Measurements from ENCODE around the gene ATP2C2. TPM values are rescaled to one million over a fixed set of nuclear protein-coding genes. Genes with fewer than 3 reads are reported as not detected.
A peak's percentile ranks its signal among the peaks of the same experiment; 100 is the strongest.
"Not testable (repeated sequence)": the region's sequence is repeated elsewhere in the genome, so short reads cannot be mapped to it uniquely, and the experiment has no call there.

Gene ATP2C2
- total RNA-seq, 1 donor from 2014 or later: 32.1 TPM

DNA sequence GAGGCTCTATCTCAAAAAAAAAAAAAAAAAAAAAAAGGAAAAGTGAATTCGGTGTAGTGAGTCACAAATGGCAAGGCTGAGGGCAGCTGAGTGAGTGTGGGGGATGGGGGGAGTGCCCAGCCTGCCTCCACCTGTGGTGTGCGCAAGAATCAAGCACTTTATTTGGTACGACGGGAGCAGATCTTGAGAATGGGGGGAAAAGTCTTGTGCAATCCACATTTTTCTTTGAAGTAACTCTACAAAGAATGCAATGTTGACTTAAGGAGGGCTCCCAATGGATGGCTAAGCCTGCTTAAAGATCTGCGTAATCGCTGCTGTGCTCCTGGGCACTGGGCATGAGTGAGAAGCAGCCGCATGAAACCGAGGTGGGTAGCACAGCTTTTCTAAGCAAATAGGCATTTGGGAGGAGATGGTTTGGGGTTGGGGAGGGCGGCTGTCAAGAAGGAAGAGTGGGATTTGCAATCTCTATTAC is 28.2 kb downstream of the ATP2C2 start:
- H3K27me3 ChIP-seq (ENCODE audit: control insufficient read depth, insufficient read depth, low read length): no peaks in the 10 kb centered on the region
- TF ChIP-seq, protein P1, sequence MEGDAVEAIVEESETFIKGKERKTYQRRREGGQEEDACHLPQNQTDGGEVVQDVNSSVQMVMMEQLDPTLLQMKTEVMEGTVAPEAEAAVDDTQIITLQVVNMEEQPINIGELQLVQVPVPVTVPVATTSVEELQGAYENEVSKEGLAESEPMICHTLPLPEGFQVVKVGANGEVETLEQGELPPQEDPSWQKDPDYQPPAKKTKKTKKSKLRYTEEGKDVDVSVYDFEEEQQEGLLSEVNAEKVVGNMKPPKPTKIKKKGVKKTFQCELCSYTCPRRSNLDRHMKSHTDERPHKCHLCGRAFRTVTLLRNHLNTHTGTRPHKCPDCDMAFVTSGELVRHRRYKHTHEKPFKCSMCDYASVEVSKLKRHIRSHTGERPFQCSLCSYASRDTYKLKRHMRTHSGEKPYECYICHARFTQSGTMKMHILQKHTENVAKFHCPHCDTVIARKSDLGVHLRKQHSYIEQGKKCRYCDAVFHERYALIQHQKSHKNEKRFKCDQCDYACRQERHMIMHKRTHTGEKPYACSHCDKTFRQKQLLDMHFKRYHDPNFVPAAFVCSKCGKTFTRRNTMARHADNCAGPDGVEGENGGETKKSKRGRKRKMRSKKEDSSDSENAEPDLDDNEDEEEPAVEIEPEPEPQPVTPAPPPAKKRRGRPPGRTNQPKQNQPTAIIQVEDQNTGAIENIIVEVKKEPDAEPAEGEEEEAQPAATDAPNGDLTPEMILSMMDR (IDR thresholded peaks at IDR 0.05; ENCODE audit: insufficient read depth, low read length, severe bottlenecking): no peak
- DNase-seq (ENCODE audit: low read depth) (peak; percentile 95), FAIRE-seq (peak; percentile 81)
- H3K36me3 ChIP-seq (ENCODE audit: control insufficient read depth, insufficient read depth, low read length): no peaks in the 10 kb centered on the region
- no peak overlapping the region for H3K4me3 ChIP-seq (ENCODE audit: low read depth, low read length)

- Histone ChIP-seq H3K4me3 (ENCODE audit: low read depth, low read length) (no peak overlapping the region), H3K36me3 (ENCODE audit: control insufficient read depth, insufficient read depth, low read length) (no peaks in the 10 kb centered on the region), H3K27me3 (ENCODE audit: control insufficient read depth, insufficient read depth, low read length) (no peaks in the 10 kb centered on the region)
- TF ChIP-seq, protein P1 (IDR thresholded peaks at IDR 0.05; ENCODE audit: insufficient read depth, low read length, severe bottlenecking): peak; percentile 17
- DNase-seq (ENCODE audit: low read depth): no peak
- no peak for FAIRE-seq
Observed at GRCh38 chr16:84397090-84397489, 28.8 kb downstream of the ATP2C2 start.

- Histone ChIP-seq H3K36me3 (ENCODE audit: control insufficient read depth, insufficient read depth, low read length) (no peaks in the 10 kb centered on the region), H3K27me3 (ENCODE audit: control insufficient read depth, insufficient read depth, low read length) (no peaks in the 10 kb centered on the region), H3K4me3 (ENCODE audit: low read depth, low read length) (no peak overlapping the region)
- TF ChIP-seq, protein P1 (IDR thresholded peaks at IDR 0.05; ENCODE audit: insufficient read depth, low read length, severe bottlenecking): no peak
- DNase-seq (ENCODE audit: low read depth) (no peak), FAIRE-seq (no peak)
Observed at GRCh38 chr16:84398701-84399100, 30.4 kb downstream of the ATP2C2 start.

DNA sequence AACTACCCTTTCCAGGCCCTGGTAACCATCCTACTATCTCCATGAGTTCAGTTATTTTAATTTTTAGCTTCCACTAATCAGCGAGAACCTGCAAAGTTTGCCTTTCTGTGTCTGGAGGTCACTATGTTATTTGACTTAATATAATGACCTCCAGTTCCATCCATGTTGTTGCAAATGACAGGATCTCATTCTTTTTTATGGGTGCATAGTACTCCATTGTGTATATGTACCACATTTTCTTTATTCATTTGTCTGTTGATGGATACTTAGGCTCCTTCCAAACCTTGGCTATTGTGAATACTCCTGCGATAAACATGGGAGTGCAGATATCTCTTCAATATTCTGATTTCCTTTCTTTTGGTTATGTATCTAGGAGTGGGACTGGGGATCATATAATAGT is 31.6 kb downstream of the ATP2C2 start:
- FAIRE-seq; H3K4me3 ChIP-seq (ENCODE audit: low read depth, low read length); H3K27me3 ChIP-seq (ENCODE audit: control insufficient read depth, insufficient read depth, low read length); H3K36me3 ChIP-seq (ENCODE audit: control insufficient read depth, insufficient read depth, low read length); DNase-seq (ENCODE audit: low read depth): not testable (repeated sequence)

DNA sequence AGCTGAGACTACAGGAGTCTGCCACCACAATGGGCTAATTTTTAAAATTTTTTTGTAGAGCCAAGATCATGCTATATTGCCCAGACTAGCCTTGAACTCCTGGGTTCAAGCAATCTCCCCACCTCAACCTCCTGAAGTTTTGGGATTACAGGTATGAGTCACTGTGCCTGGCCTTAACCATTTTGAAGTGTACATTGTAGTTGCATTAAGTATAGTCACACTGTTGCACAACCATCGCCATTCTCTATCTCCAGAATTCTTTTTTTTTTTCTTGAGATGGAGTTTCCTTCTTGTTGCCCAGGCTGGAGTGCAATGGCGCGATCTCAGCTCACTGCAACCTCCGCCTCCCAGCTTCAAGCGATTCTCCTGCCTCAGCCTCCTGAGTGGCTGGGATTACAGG is 35.1 kb downstream of the ATP2C2 start:
- H3K27me3 ChIP-seq (ENCODE audit: control insufficient read depth, insufficient read depth, low read length); FAIRE-seq; H3K4me3 ChIP-seq (ENCODE audit: low read depth, low read length): not testable (repeated sequence)
- peak; percentile 82 for DNase-seq (ENCODE audit: low read depth)
- peaks cover 12% of the 10 kb centered on the region for H3K36me3 ChIP-seq (ENCODE audit: control insufficient read depth, insufficient read depth, low read length)

DNA sequence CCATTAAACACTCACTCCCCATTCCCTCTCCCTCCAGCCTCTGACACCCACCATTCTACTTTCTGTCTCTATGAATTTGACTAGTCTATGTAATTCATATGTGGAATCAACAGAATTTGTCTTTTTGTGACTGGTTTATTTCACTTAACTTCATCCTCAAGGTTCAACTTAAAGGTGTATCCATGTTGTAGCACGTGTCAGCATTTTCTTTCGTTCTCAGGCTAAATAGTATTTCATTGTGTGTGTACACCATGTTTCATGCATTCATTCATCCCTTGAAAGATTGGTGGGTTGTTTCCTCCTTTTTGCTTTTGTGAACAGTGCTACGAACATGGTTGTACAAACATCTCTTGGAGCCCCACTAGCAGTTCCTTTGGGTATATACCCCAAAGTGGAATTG is 36.0 kb downstream of the ATP2C2 start:
- FAIRE-seq: no peak
- Histone ChIP-seq H3K36me3 (ENCODE audit: control insufficient read depth, insufficient read depth, low read length) (peaks cover 13% of the 10 kb centered on the region), H3K27me3 (ENCODE audit: control insufficient read depth, insufficient read depth, low read length) (no peaks in the 10 kb centered on the region), H3K4me3 (ENCODE audit: low read depth, low read length) (no peak overlapping the region)
- DNase-seq (ENCODE audit: low read depth): no peak
- TF ChIP-seq, protein P1 (IDR thresholded peaks at IDR 0.05; ENCODE audit: insufficient read depth, low read length, severe bottlenecking): no peak

- FAIRE-seq: no peak
- DNase-seq (ENCODE audit: low read depth): no peak
- Histone ChIP-seq H3K36me3 (ENCODE audit: control insufficient read depth, insufficient read depth, low read length) (peaks cover 16% of the 10 kb centered on the region), H3K4me3 (ENCODE audit: low read depth, low read length) (no peak overlapping the region), H3K27me3 (ENCODE audit: control insufficient read depth, insufficient read depth, low read length) (no peaks in the 10 kb centered on the region)
- TF ChIP-seq, protein P1 (IDR thresholded peaks at IDR 0.05; ENCODE audit: insufficient read depth, low read length, severe bottlenecking): no peak
Observed at GRCh38 chr16:84404936-84405639, 36.8 kb downstream of the ATP2C2 start.
